NCI-H526 (cell line): ENCODE measurements around the gene RPA4.
"Not testable (repeated sequence)": the region's sequence is repeated elsewhere in the genome, so short reads cannot be mapped to it uniquely, and the experiment has no call there.

Source experiments
- DNase-seq, 2 experiments: peaks; one replicate each; lab custom pipeline; 2025; lab: John Stamatoyannopoulos, UW

The RPA4 gene

GRCh38 chrX:96883608-96884007, at the start of gene RPA4:
Gene RPA4, plus strand, starts transcription at chrX:96883908. Its CDS starts 403 bp downstream, at chrX:96884311.
- DNase-seq: no peak

- DNase-seq: no peak
Measured at GRCh38 chrX:96834137-96834536, 49.6 kb upstream of the RPA4 start.

DNA sequence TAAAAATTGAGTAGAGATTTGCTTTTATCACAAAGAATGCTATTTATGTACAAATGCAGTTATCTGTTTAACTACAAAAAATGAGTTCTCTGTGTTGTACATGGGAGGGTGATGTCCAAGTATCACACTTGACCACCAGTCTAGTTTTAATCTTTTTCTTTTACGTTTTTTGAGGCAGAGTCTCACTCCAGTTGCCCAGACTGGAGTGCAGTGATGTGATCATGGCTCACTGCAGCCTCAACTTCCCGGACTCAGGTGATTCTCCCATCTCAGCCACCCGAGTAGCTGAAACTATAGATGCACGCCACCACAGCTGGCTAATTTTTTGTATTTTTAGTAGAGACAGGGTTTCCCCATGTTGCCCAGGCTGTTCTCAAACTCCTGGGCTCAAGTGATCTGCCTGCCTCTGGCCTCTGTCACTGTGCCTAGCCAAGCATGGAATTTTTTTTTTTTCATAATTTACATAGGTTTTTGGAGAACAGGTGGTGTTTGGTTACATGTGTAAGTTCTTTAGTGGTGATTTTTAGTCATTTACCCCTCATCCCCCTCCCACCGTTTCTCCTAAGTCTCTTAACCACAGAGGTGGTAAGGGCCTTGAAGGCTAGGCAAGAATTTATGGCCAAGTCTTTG, 47.9 kb upstream of the RPA4 start:
- DNase-seq: no peak

DNA sequence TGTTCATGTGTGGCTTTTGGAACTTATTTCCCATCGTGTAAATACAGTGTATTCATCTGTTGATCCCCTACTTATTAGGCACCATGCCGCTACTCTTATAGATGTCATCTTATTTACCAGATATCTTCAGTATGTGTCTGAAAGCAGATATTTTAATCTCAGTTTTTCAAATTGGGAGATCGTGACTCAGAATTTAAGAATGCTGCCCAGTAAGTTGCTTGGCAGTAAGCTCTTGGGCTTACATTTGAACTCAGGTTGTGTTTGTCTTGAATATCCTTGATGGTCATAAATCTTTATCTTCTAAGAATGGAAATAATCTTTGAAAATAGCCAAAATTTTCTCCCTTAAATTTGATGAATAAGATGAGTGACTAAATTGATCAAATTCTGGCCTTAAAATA, 45.9 kb upstream of the RPA4 start:
- no peak for DNase-seq

GRCh38 chrX:96838537-96838936, 45.2 kb upstream of the RPA4 start:
- peak; percentile 1 to 24 for DNase-seq

DNA sequence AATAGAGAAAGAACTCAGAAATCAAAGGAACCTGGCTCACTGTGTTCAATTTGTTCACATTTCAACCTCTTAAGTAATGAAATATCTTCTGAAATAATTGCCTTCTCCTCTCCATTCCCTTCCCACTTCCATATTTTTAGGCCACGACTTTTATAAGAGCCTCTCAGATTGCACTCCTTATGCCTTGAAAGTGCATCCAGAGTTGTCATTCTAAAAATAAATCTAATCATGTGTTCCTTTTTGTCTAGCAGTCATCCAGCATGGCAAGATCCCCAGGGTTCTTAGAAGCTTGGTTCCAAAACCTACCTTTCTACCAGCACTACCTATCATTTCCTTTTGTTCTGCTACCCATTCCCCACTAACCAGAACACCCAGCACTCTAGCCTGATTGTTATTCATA, 42.4 kb upstream of the RPA4 start:
- no peak for DNase-seq

GRCh38 chrX:96841866-96842265, 41.8 kb upstream of the RPA4 start:
- not testable (repeated sequence) for DNase-seq

- no peak for DNase-seq
Measured at GRCh38 chrX:96843566-96843965, 40.1 kb upstream of the RPA4 start.

DNA sequence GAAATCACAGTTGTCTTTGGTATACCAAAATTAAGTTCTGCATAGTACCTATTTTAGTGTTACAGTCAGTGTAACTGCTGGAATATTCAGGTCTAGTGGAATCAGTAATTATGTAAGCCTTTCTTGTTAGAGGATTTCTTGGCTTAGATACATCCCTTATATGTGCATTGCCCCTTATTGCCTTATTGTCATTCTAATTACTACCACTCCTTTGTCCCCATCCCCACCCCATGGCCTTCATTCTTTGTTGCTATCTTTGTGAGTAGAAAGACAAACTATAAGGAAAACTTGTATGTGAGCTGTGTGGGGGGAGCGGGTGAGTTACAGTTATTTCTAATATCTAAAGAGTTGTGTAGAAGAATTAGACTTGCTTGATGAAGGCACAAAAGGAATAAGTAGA, 36.9 kb upstream of the RPA4 start:
- DNase-seq: no peak

GRCh38 chrX:96859422-96859821, 24.3 kb upstream of the RPA4 start:
- not testable (repeated sequence) for DNase-seq

GRCh38 chrX:96861218-96861617, 22.5 kb upstream of the RPA4 start:
- no peak for DNase-seq

GRCh38 chrX:96861661-96862060, 22.0 kb upstream of the RPA4 start:
- DNase-seq: no peak

- no peak for DNase-seq
Measured at GRCh38 chrX:96884027-96884426, 319 bp downstream of the RPA4 start.

DNA sequence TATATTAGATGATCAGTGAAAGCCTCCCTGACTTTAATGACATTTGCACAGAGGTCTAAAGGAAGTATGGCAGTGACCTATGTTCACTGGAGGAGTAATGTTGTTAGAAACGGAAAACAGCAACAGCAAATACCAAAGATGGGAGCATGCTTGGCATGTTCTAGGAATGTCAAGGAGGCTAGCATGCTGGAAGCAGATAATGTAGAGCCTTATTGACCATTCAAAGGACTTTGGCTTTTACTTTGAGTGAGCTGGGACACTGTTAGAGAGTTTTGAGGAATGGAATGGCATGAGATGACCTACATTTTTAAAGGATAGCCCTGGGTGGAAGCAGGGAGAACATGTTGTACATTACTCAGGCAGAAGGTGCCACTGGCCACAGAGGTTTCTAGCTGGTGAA, 6.0 kb downstream of the RPA4 start:
- no peak for DNase-seq

DNA sequence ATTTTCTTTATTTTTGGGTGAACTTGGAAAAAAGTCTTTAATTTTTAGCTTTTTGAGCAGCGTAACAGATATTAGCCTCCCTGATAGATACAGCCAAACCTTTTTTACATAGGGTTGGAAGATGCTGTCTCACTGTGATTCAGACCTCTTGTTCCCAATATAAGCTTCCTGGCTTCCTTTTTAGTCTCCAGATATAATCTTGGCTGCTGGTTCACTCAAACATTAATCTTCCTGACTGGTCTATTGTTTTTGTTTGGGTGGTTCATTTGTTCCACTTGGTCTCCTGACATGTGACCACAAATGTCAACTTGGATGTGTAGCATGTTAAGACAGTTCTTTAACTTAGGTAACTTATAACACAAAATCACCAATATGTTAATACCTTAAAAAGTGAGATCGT, 23.0 kb downstream of the RPA4 start:
- no peak for DNase-seq

- no peak for DNase-seq
Measured at GRCh38 chrX:96907516-96908272, 24.0 kb downstream of the RPA4 start.

- DNase-seq: no peak
Measured at GRCh38 chrX:96909291-96909690, 25.6 kb downstream of the RPA4 start.

DNA sequence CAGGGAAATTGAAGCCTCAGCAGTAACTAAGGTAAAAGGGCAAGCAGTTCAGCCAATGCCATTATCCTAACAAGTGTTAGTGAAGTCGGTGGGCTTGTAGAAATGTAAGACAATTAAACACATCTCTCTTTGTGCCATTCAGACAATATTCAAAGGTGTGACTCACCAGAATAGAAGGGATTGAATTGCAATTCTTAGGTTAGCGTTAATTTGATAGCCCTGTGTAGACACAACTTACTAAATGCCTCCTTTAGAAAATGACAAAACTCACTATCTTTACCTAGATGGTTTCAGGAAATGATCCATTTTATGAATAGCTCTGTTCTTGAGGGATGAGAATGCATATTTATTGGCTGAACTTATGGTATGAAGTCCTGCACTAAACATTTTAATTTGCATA, 35.2 kb downstream of the RPA4 start:
- DNase-seq: no peak

DNA sequence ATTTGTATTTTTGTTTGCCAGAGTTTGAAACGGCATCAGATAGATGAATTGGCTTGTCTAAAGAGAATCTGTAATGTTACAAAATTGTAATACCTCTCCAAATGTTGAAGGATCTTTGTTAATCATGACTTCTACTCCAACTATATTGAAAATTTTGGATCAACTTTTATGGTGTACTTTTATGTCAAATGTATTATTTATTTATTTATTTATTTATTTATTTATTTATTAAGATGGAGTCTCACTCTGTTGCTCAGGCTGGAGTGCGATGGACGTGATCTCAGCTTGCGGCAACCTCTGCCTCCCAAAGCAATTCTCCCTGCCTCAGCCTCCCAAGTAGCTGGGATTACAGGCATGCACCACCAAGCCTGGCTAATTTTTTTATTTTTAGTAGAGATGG, 36.0 kb downstream of the RPA4 start:
- no peak for DNase-seq

DNA sequence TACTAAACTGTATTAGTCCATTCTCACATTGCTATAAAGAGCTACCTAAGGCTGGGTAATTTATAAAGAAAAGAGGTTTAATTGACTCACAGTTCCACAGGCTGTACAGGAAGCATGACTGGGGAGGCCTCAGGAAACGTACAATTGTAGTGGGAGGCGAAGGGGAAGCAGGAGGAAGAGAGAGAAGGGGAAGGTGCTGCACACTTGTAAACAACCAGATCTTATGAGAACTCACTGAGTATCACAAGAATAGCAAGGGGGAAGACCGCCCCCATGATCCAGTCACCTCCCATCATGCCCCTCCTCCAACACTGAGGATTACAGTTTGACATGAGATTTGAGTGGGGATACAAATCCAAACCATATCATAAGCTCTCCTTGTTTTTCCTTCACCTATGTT, 40.9 kb downstream of the RPA4 start:
- DNase-seq: no peak

DNA sequence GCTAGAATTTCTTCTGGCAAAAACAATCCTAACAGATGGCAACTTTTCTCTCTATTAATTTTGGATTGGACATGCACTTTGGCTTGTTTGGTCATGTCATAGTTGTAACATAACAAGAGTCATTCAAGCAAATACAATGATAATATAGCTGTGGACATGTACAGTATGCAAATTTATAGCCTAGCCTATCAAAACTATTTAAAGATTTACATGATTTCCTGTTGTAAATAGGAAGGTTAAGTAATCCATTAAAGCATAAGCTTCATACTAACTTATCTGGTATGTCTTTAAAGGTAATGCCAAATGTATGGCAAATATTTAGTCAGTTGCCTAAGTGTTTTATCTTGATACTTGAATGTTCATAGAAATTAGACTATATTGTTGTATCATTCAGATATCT, 45.3 kb downstream of the RPA4 start:
- no peak for DNase-seq
